ENCODE measurements around the gene AFG3L2. TPM values are rescaled to one million over a fixed set of nuclear protein-coding genes. Genes with fewer than 3 reads are reported as not detected.

AFG3L2 gene
- total and polyA plus RNA-seq, 2 of the 8 experiments (the other 6 are each of a cell fraction or from before 2014, with no cell fraction given) = 29.7 to 84.8 TPM

DNA sequence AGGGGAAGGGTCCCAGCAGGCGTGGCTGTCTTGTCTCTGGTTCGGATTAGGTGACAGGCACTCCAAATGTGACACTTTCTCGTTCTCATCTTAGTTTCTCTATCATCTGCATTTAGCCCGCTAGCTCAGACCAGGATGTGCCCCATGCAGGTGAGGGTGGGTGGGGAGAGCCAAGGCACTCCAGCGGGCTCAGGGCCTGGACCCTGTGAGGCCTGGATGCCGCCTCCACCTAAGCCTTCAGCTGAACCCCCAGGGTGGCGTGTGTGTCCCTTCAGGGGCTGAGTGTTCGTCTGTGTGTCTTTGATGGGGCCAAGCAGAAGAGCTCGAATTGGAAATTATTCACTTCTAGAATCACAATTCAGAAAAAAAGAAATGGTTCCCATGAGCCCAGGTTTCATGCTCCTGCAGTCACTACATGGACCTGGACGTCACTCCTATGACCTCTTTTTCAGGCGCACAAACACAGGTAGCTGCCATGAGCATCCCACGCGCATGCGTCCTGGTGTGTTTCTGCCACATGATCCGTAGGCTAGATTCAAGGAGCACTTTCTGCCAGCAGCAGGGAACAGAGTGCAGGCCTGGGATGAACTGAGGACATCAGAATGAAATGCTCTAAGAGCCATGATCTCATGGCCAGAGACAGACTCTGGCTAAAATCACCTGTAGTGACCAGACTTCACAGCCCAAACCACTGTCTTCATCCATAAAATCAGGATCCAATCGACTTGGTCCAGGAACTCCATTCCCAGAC is 97.1 kb downstream of the AFG3L2 start (continued):
- TF ChIP-seq TEAD4 (IDR thresholded peaks at IDR 0.05; ENCODE audit: low read depth, low read length) (no peak), RNF2 (IDR thresholded peaks at IDR 0.05; ENCODE audit: borderline replicate concordance, low read depth, low read length, missing control alignments, poor library complexity, severe bottlenecking) (no peak)

Small RNA genes lying within 50 kb of the gene (small RNA-seq; reads per million reads assigned to genes)
- gene RNU6-170P (ENCODE audit: insufficient read depth) (not detected), gene RNU7-129P (ENCODE audit: insufficient read depth) (not detected)

Other genes with a start within 250 kb of the AFG3L2 start
- not detected in 2 replicates for gene CIDEA, start 122.9 kb downstream of the AFG3L2 start, total RNA-seq (2021; fragmentation: NEBNext Ultra II Directional; extraction: Animal tissue kit (Norgen Biotek cat#: 25700))
- 0.06 TPM in 1 of 2 replicates, not detected in the other for gene CIDEA, start 122.9 kb downstream of the AFG3L2 start, polyA plus RNA-seq (2011; rRNA removed)
- 126 and 128 TPM in 2 replicates for gene TUBB6, start 69.0 kb downstream of the AFG3L2 start, total RNA-seq (2021; fragmentation: NEBNext Ultra II Directional; extraction: Animal tissue kit (Norgen Biotek cat#: 25700))
- gene TUBB6, start 69.0 kb downstream of the AFG3L2 start, polyA plus RNA-seq (2011; rRNA removed) = 223 and 288 TPM in 2 replicates
- 10.3 and 11.0 TPM in 2 replicates for gene PRELID3A, start 30.7 kb upstream of the AFG3L2 start, total RNA-seq (2021; fragmentation: NEBNext Ultra II Directional; extraction: Animal tissue kit (Norgen Biotek cat#: 25700))
- 7.1 and 10.1 TPM in 2 replicates for gene PRELID3A, start 30.7 kb upstream of the AFG3L2 start, polyA plus RNA-seq (2011; rRNA removed)

Measured in H1 (cell line).